GM12878 (cell line): ENCODE data around the gene ARID1A. TPM values are rescaled to one million over a fixed set of nuclear protein-coding genes. Genes with fewer than 3 reads are reported as not detected.
A peak's percentile ranks its signal among the peaks of the same experiment; 100 is the strongest.

Source experiments
- BCL3 ChIP-seq: IDR thresholded peaks from 2 replicates; pipeline ENCODE4 v1.6.1; 2011; ENCODE audit warnings: borderline replicate concordance, low read depth, mild to moderate bottlenecking, moderate library complexity, low read length; ENCODE audit not compliant: insufficient read depth, poor library complexity, severe bottlenecking
- CBX3 ChIP-seq: fragments of 200-600 bp; sonication (generic); IDR thresholded peaks from 2 replicates; pipeline ENCODE4 v1.6.1; 2016; ENCODE audit warnings: low read depth, borderline replicate concordance
- MEF2A ChIP-seq: IDR thresholded peaks from 2 replicates; pipeline ENCODE4 v1.6.1; 2011; ENCODE audit warnings: low read depth, mild to moderate bottlenecking, low read length, moderate library complexity; ENCODE audit not compliant: insufficient read depth
- NKRF ChIP-seq: fragments of 450-650 bp; conservative IDR thresholded peaks from 2 replicates; pipeline ENCODE4 v1.6.1; 2017; ENCODE audit warnings: mild to moderate bottlenecking, moderate library complexity
- POLR2AphosphoS2 ChIP-seq: IDR thresholded peaks from 2 replicates; pipeline ENCODE4 v1.6.1; 2011; ENCODE audit warnings: low read depth, mild to moderate bottlenecking, low read length, improper control_type of control experiment, moderate library complexity
- REST ChIP-seq: IDR thresholded peaks from 2 replicates; pipeline ENCODE4 v1.6.1; 2012; ENCODE audit warnings: mild to moderate bottlenecking, low read depth, low read length
- SMAD5 ChIP-seq: IDR thresholded peaks from 2 replicates; pipeline ENCODE4 v1.6.1; 2016; ENCODE audit warnings: antibody characterized with exemption, low read depth
- SREBF1 ChIP-seq: IDR thresholded peaks from 2 replicates; pipeline ENCODE4 v1.6.1; 2012; ENCODE audit warnings: mild to moderate bottlenecking, low read length
- SUZ12 ChIP-seq: fragments of 200-600 bp; sonication (generic); IDR thresholded peaks from one replicate; pipeline ENCODE4 v1.6.1; 2018; ENCODE audit warnings: antibody characterized with exemption, mild to moderate bottlenecking; ENCODE audit not compliant: unreplicated experiment
- TBL1XR1 ChIP-seq: IDR thresholded peaks from 2 replicates; pipeline ENCODE4 v1.6.1; 2012; ENCODE audit warnings: low read depth, low read length, improper control_type of control experiment
- YBX1 ChIP-seq: fragments of 450-650 bp; IDR thresholded peaks from 2 replicates; pipeline ENCODE4 v1.6.1; 2016; ENCODE audit warnings: antibody characterized with exemption
- YY1 ChIP-seq: IDR thresholded peaks from 2 replicates; pipeline ENCODE4 v1.6.1; 2011; ENCODE audit warnings: low read depth, mild to moderate bottlenecking, low read length
- ZBTB11 ChIP-seq: fragments of 450-650 bp; formaldehyde crosslinking; IDR thresholded peaks from 2 replicates; pipeline ENCODE4 v1.5.0; 2022; ENCODE audit warnings: mild to moderate bottlenecking, missing genetic modification characterization
- ZNF592 ChIP-seq: fragments of 450-650 bp; IDR thresholded peaks from 2 replicates; pipeline ENCODE4 v1.6.1; 2017; ENCODE audit warnings: mild to moderate bottlenecking, moderate library complexity
- polyA plus RNA-seq, 11 experiments: library from polyadenylated mRNA; depleted of rRNA in 4 of 11; unstranded in 6 of 11; stranded (reverse) in 5 of 11; fragments of >200 nt; fragmentation: Nextera tagmentation in 4 of 11; fragmentation: Illumina TruSeq in 1 of 11; extraction: Ambion mirVana in 4 of 11; extraction: Trizol in 1 of 11; gene quantifications; 1 replicate in 1 of 11; 2 replicates in 10 of 11; pipeline versions ENCODE4 v1.2.1 to v1.2.3, GENCODE V29; 2011 to 2016; ENCODE audit warnings: inconsistent platforms in 2 of 11, missing spikeins in 2 of 11, low read depth in 1 of 11
- total RNA-seq, 4 experiments: library from RNA; depleted of rRNA in 3 of 4; stranded (reverse); fragments of >200 nt in 3 of 4; fragmentation: Illumina TruSeq in 1 of 4; extraction: Trizol in 1 of 4; gene quantifications; 2 replicates each; pipeline versions ENCODE4 v1.2.1 to v1.2.3, GENCODE V29; 2013 to 2021

ARID1A gene
- total and polyA plus RNA-seq, 10 of the 15 experiments (the other 5 are each of a cell fraction or from before 2014, with no cell fraction given) = 10.0 to 98.0 (median 23.5) TPM

- TF ChIP-seq ZBTB11 (CRISPR knock-in tag) = peak; percentile 42; the same call in 1 of the 2 replicates
- TF ChIP-seq BCL3 = peak; percentile 17
- no peak; the same call in 1 of the 2 replicates for TF ChIP-seq TBL1XR1
- no peak for TF ChIP-seq YBX1
- TF ChIP-seq POLR2AphosphoS2 = no peak
- no peak for TF ChIP-seq SREBF1
- TF ChIP-seq CBX3 = no peak
- no peak for TF ChIP-seq SUZ12
- TF ChIP-seq MEF2A = 0 out of 2 replicates have a peak, but pooled peaks have one; percentile 29
- no peak for TF ChIP-seq REST
- no peak for TF ChIP-seq ZNF592
- TF ChIP-seq NKRF = peak; percentile 63; the same call in 1 of the 2 replicates
- no peak for TF ChIP-seq SMAD5
- TF ChIP-seq YY1 = peak; percentile 91
These were observed 2.9 kb upstream of the ARID1A start (continued) for GRCh38 chr1:26692793-26693490.
